ENCODE data around the gene CNOT1.

The CNOT1 gene

DNA sequence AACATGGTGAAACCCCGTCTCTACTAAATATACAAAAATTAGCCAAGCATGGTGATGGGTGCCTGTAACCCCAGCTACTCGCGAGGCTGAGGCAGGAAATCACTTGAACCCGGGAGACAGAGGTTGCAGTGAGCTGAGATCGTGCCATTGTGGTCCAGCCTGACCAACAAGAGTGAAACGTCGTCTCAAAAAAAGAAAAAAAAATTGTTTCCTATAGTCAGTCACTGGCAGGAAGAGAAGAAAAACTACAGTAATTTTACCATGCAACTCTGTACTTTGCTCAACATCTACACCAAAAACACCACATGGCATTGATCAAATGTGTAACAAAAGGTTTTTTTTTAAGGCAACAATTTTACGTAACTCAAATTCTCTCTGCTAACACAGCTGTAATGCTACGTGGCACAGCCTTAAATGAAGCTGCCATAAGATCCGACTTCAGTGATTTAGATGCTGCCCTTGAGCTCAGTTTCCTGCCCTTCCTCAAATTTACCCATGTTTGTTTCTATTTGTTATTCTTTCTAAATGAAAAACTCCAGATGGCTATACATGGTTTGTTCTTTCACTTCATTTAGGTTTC lies 40.2 kb downstream of the CNOT1 start:
- H3K4me3 ChIP-seq (ENCODE audit: low read depth, low read length): no peak overlapping the region
- TF ChIP-seq, protein P1, sequence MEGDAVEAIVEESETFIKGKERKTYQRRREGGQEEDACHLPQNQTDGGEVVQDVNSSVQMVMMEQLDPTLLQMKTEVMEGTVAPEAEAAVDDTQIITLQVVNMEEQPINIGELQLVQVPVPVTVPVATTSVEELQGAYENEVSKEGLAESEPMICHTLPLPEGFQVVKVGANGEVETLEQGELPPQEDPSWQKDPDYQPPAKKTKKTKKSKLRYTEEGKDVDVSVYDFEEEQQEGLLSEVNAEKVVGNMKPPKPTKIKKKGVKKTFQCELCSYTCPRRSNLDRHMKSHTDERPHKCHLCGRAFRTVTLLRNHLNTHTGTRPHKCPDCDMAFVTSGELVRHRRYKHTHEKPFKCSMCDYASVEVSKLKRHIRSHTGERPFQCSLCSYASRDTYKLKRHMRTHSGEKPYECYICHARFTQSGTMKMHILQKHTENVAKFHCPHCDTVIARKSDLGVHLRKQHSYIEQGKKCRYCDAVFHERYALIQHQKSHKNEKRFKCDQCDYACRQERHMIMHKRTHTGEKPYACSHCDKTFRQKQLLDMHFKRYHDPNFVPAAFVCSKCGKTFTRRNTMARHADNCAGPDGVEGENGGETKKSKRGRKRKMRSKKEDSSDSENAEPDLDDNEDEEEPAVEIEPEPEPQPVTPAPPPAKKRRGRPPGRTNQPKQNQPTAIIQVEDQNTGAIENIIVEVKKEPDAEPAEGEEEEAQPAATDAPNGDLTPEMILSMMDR (IDR thresholded peaks at IDR 0.05; ENCODE audit: low read depth, low read length): no peak

DNA sequence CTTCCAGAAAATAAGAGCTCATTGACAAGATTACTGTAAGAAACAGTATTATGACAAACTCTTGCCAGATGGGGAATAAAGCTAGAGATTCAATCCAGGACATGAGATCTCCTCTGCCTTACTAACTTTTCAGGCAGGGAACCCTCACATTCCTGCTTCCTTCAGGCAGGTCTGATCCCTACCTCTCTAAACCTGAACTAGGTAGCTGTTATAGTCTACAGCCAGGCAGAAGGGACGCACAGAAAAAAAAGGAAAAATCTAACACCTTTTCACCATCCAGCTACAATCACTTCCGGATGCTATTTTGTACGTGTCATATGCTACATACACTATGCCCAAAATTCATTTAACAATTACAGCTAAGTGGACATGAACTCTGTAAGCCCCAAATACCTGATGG lies 41.2 kb downstream of the CNOT1 start:
- H3K4me3 ChIP-seq (ENCODE audit: low read depth, low read length): no peak overlapping the region
- TF ChIP-seq, protein P1 (IDR thresholded peaks at IDR 0.05; ENCODE audit: low read depth, low read length): no peak

DNA sequence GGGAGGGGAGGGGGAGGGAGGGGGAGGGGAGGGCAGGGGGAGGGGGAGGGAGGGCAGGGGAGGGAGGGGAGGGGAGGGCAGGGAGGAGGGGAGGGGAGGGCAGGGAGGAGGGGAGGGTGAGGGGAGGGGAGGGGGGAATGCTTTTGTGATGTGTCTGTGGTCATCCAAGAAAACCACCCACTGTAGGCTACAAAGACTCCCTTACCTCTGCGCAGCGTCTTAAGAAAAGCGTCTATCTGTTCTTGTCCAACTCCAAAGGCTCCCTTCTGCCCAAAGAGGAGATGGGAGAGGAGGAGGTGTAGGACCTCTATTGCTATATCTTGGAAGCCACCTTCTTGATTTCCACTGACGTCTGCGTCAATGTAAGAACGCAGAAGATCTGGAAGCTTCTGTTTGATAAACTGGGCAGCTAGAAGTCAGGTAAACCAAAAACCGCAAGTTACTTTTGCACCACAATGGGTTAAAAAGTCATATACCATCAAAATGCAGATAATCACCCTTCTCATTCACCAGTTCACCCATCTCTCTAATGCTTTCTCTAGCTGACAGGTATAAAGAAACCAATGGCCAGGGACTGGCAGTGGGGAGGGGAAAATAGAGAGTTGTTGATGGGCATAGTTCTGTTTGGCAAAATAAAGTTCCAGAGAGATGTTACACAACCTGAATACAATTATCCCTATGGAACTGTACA lies 43.1 kb downstream of the CNOT1 start:
- TF ChIP-seq, protein P1 (IDR thresholded peaks at IDR 0.05; ENCODE audit: low read depth, low read length): no peak
- H3K4me3 ChIP-seq (ENCODE audit: low read depth, low read length): no peak overlapping the region

DNA sequence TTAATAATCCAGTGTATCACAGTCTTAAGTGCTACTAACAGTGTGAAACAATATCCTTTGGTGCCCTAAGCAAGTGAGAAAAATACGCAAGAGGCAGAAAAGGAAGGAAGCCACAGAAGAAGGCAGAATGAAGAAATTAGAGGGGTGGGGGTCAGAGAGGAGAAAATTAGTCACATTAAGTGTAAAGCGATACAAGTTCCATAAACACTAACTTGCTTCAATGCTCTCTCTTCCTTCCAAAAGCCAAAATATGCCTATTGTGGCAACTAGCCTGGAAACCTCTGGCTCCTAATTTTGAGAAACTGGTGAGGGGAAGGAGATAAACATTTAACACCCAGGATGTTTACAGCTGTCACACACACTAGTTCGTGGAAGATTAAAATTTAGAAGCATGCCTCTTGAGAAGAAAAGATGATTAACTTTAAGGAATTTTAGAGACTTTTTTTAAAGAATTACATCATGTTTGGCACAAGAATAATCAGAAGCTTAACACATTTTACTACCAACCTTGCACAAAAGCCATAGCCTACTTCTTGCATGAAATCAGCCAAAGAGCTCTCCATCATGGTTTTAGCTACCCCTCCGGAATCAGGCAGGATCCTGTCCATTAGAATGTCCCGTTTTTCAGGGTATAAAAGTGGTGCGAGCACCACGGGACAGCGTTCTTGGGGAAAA lies 44.7 kb downstream of the CNOT1 start:
- TF ChIP-seq, protein P1 (IDR thresholded peaks at IDR 0.05; ENCODE audit: low read depth, low read length): no peak
- no peak overlapping the region for H3K4me3 ChIP-seq (ENCODE audit: low read depth, low read length)

DNA sequence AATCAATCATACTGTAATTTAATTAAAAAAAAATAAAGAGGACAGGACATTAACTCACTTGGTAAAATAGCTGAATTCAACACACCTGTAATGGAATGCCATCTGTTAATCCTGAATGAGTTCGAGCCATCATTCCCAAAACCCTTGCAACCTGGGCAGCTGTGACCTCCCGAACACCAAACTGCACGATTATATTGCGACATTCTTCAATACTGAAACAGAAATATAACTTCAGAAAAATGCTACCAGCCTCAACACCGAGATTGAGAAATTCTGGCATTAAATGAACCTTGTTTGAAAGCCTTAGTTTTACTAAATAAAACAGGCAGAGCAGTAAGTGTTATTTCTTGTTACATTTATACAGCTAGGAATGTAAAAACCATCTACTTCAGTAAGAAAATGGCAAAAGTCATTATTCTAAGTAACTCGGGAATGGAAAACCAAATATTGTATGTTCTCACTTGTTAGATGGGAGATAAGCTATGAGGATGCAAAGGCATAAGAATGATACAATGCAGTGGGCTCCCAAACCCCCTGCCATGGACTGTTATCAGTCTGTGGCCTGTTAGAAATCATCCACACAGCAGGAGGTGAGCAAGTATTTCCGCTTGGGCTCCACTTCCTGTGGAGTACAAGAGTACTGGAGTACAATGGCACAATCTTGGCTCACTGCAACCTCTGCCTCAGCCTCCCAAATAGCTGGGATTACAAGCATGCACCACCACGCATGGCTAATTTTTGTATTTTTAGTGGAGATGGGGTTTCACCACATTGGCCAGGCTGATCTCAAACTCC lies 46.5 kb downstream of the CNOT1 start:
- no peak overlapping the region for H3K4me3 ChIP-seq (ENCODE audit: low read depth, low read length)
- TF ChIP-seq, protein P1 (IDR thresholded peaks at IDR 0.05; ENCODE audit: low read depth, low read length): no peak

DNA sequence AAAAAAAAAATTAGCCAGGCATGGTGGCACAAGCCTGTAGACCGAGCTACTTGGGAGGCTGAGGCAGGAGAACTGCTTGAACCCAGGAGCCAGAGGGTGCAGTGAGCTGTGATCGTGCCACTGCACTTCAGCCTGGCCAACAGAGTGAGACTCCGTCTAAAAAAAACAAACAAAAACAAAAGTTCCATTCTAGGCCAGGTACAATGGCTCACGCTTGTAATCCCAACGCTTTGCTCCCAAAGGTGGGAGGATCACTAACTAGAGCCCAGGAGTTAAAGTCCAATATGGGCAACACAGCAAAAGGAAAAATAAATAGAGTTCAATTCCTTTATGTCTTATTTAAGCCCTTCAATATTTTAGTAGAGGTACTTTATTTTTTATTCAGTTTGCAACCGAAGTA lies 47.5 kb downstream of the CNOT1 start:
- H3K4me3 ChIP-seq (ENCODE audit: low read depth, low read length): no peak overlapping the region
- TF ChIP-seq, protein P1 (IDR thresholded peaks at IDR 0.05; ENCODE audit: low read depth, low read length): no peak

All from WI38 (cell line).